Embryonic facial prominence (tissue), 1 donor: ENCODE results near the gene ATXN1.
"Not testable (repeated sequence)": the region's sequence is repeated elsewhere in the genome, so short reads cannot be mapped to it uniquely, and the experiment has no call there.

Experiments
- DNase-seq: peaks from one replicate; pipeline ENCODE4 v3.0.0-alpha.2; 2016; ENCODE audit errors: extremely low spot score

ATXN1 gene

DNA sequence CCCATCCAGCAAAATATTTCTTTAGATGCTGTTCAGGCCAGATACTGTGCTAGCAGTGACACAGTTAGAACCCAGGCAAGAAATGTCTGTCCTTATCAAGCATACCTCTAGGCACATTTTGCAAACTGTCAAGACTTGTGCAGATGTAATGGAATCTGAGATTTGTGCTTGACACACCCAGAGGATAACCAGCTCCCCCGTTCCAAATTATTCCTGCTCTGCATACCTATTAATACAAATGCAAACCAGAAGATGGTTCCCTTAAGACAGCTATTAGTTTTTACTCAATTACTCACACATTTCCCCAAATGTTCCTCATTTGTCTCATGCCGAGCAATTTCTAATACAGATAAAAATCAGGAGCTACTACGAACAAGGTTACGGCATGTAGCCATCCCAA, 40.4 kb downstream of the ATXN1 start:
- DNase-seq: no peak

DNA sequence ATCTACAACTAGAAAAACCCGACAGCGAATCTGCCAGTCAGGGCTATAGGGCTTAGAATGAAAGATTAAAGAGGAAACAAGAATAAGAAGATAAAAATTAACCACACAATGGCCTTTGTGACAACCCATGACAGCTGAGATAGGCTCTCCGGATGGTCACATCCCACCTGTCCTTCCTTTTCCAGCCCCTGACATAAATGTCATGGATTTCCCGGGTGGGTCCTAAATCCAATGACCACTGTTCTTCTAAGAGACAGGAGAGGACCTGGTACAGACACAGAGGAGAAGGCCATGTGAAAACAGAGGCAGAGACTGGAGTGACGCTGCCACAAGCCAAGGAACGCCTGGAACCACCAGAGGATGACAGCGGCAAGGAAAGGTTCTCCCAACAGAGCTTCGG, 41.8 kb downstream of the ATXN1 start:
- DNase-seq: no peak

DNA sequence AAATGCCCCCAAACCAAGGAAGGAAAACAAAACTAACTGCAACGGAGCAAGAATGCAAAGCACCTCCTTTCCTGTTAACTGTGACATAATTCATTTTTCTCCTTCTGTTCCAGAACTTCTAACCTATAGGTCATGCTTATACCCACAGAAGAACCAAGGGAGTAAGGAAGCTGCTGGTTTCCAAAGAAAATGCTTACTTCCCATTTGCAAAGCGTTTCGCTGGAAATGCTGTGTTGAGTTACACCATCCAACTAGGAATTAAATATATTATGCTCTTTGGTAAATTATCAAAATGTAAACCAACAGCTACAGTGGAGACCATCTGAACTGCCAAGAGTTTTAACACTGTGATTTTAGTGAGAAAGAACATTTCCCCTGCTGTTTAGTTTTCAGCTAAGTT, 42.9 kb downstream of the ATXN1 start:
- DNase-seq: no peak

DNA sequence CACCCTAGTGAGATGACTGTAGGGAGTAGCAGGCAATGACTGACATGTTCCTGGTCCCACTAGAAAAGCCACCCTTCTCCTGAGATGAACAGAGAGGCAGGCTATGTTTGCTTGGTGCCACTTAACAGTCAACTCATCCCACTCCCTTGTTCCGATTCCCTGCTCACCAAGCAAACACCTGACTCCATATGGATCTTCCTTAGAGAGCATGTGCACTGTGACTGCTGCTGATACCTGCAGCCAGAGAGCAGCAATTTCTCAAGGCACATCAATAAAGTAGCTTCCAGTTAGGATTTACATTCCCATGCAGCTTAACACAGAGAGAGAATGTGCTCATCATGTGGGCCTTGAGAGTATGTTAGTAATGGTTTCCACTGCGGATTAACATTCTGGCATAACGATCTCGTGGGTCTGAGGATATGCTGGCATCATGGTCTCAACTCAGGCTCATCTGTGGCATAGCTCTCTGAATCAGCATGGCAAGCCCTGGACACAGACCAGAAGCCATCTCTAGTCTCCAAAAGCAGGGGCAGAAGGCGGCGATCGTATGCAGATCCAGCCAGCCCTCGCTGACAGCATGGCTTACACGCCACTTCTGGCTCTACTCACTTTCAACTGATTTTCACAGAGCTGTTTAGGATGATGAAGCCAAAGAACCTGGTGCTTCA, 43.9 kb downstream of the ATXN1 start:
- DNase-seq: no peak

DNA sequence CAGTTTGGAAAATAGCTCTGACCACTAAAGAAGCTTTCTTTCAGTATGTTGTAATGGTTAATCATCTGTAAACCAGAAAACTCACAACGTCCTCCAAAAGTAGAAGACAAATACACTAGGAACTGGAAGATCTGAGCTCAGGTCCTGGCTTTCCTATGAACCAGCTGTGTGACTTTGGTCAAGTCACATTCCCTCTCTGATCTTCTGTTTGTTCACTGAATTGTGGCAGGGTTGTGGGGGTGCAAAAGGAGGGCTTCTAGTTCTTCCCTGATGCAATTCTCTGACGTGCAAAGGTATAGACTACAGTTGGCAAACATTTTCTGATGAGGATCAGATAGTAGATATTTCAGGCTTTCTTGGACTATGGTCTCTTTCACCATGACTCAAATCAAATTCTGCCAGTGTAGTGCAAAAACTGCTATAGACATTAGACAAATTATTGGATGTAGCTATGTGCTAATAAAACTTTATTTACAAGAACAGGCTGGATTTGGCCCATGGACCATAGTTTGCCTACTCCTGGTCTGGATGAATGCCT, 44.9 kb downstream of the ATXN1 start:
- DNase-seq: no peak

DNA sequence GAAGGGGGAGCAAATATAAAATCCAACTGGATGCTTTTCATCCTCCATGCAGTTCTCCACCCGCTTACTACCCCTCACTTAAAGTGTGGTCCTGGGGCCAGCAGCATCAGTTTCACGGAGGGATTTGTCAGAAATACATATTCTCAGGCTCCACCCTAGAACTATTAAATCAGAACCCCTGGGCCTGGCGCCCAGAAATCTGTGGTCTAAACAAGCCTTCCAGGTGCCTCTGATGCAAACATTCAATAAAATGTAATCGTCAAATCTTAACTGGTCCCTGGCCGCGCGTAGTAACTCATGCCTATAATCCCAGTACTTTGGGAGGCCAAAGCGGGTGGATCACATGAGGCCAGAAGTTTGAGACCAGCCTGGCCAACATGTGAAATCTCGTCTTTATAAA, 47.7 kb downstream of the ATXN1 start:
- DNase-seq: no peak

DNA sequence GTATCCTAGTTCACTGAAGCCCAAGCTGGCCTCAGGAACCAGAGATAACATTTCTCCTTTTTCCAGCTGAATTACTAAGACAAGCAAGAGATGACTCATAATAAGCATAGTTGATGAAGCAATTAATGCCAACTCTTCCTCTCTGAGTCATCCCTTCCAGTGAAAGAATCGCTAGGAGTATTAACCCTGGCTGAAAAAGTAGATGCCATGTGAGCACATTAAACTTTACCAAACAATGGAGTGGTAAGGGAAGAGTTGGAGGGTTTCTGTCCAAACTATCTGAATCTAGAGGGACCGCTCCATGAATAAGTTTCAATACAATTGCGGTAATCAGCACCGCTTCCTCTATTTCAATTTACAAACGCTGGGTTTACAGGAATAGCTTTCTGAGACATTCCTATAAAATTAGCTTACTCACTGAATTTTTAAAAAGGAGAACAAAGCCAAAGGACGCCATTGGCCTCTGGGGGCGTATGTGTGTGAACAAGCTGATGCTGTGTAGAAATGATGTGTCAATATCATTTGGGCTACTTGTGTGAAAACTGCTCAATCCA, 48.3 kb downstream of the ATXN1 start:
- DNase-seq: no peak

DNA sequence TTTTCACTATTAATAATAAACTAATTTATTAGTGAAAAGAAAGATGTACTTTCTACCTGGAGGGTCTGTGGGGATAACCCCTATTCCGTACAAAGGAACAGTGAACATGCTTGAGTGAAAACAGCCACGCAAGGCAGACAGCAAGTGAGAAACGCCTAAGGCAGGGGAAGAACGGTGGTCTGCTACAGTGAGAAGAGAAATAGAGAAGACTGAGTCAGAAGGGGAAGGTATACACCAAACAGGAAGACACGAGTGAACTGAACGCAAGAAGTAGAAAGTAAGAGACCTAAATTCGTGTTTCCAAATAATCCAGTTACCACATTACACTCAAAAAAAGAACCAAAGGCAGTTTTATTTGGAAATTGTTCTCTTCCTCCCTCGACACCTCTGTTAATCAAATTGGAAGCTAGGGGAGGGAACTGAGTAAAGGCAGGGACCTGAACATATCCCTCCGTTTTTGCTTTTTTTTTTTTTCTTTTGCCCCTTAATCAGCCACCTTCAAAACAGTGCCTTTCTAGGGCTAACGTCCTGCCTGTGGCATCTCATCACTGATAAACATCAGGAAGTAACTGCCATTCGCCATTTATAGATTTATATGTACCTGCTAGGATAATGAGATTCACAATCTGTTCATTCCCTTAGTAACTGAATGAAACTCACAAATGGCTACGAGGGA, 48.9 kb downstream of the ATXN1 start:
- DNase-seq: no peak

DNA sequence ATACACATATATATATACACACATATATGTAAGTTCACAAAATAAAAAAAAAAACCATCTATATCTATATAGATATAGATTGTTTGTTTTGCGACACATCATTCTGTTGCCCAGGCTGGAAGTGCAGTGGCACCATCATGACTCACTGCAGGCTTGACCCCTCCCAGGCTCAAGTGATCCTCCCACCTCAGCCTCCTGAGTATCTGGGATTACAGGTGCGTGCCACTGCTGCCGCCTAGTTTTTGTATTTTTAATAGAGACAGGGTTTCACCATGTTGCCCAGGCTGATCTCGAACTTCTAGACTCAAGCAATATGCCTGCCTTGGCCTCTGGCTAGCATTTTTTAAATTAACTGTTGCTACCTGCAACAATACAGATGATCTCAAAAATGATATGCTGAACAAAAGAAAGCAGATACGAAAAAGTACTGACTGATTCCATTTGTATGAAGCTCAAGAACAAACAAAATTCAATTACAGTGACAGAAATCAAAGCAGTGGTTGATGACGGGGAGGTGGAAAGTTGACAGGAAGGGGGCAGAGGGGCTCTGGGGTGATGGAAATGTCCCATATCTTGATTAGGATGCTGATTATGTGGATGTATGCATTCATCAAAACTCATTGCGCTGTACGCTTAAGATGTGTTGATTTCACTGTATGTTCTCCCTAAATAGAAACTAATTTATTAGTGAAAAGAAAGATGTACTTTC, 49.6 kb downstream of the ATXN1 start:
- DNase-seq: no peak

DNA sequence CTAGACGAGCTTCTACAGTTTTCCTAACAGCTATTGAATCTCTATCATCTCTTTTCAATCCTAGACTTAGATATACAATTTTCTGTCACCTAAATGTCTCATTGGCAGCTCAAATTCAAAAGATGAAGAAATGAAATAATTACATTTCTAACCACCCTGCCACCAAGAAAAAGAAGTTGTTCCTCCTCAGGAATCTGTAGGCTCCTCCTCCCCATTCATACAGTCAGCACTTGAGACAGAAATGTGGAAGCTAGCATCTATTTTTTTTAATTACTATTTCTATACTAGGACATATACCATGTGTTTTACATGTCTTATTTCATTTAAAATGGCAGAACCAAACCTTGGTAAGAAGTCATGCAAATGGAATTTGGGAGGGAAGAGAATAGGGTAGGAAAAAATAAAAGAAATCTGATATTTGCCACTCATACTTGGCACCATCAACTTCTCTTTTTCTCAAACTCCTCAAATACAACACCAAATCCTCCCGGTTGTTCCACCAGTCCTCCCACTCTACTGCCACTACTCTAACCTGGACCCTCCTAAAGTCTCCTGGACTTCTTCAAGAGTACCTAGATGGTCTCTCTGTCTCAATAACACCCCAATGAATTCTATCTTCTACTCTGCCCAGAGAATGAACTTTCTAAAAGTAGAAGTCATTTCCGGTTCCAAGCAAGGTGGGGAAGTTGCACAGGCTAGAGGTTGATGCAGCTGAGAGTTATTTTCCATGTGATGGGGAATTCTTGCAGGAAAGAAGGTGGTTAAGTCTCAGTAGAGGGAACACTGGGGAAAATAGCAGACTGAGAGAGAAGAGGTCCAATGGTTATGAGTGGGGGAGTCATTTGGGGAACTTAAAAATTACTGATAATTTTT, 54.1 kb downstream of the ATXN1 start:
- no peak for DNase-seq

DNA sequence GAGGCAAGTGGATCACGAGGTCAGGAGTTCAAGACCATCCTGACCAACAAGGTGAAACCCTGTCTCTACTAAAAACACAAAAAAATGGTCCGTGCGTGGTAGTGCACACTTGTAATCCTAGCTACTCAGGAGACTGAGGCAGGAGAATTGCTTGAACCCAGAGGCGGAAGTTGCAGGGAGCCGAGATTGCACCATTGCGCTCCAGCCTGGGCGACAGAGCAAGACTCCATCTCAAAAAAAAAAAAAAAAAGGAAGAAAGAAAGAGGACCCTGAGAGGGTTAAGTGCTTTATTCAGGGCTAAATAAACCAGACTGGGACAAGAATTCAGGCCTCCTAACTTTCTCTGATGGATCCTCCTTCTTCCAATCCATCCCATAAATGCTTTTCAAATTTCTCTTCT, 54.8 kb downstream of the ATXN1 start:
- not testable (repeated sequence) for DNase-seq

DNA sequence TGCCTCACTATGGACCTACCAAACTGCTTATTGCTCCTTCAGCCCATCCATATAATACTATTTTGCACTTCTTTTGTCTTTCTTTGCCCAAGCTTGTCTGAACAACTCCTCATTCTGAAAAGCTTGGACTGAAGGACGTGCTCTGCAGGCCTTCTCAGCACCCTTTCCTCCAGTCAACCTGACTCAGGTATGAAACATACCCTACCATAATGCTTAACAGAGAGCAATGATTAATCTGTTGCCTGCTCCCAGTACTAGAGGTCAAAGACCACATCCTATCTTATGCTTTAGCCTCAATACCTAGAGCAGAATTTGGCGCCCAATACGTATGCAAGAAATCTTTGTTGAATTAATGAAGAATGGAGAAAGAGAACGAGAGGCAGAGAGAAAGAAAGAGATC, 55.2 kb downstream of the ATXN1 start:
- no peak for DNase-seq

DNA sequence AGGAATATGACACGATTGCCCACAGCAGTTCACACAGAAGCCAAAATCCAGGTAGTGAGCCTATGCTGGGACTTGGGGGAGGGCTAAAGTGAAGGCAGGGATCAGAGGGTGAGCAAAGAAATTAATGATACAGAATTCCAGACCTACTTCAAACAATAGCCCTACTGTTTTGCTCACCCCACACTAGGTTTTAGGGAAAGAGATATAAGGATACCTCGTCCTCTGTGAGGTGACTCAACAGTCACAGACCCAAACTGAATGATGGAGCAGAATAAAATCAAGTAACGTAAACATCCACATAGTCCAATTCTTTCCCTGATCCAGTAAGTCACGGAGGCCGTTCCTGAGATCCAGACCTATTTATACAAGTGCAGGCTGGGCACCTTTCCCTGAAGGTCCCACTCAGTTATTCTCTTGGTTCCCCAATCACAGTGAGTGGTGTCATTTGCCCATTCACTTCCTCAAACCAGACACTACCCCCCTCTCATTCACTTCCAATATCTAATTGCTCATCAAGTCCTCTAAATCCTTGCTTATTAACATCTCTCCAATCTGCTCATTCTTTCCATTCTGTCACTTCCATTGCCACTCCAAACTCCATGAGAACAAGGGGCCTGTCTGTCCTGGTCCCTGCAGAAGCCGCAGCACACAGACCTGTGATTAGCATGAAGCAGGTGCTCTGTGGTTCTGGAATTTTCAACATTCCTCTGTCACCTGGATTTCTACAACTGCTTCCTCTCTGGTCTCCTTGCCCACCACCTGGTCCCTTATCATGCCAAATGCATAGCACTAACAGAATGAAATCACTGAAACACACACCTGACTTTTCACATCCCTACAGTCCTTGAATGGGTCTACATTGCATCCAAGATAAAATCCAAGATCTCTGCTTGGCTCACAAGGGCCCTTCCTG, 55.9 kb downstream of the ATXN1 start:
- DNase-seq: no peak

DNA sequence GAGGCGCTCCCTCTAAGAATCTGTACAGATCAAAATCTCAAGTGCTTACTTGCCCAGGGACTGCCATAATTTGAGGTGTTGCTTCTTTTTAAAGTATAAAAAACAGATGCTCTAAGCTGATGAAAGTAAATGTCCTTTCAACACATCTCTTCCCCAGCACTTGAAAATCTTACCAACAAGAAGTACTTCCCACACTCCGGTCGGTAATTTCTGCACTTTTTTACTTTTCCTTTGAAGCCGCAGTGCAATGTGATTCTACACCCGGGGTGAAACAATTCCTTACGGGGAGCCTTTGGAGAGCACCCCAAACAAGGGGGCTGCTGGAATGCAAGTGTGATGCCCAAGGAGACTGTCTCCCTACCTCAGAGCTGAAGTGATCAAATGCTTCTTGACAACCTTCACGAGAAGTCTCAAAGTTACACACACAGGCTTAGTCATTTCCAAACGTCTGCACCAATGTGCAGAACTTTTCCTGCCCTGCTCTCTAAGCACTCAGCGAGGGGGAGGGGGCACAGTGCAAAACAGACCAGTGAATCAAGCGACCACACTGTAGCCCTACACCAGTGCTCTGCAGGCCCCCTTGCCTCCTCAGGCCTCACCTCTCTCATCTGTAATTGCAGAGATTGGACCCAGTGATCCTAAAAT, 56.7 kb downstream of the ATXN1 start:
- DNase-seq: no peak

DNA sequence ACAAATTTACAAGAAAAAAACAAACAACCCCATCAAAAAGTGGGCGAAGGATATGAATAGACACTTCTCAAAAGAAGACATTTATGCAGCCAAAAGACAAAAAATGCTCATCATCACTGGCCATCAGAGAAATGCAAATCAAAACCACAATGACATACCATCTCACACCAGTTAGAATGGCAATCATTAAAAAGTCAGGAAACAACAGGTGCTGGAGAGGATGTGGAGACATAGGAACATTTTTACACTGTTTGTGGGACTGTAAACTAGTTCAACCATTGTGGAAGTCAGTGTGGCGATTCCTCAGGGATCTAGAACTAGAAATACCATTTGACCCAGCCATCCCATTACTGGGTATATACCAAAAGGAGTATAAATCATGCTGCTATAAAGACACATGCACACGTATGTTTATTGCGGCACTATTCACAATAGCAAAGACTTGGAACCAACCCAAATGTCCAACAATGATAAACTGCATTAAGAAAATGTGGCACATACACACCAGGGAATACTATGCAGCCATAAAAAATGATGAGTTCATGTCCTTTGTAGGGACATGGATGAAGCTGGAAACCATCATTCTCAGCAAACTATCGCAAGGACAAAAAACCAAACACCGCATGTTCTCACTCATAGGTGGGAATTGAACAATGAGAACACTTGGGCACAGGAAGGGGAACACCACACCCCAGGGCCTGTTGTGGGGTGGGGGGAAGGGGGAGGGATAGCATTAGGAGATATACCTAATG, 58.5 kb downstream of the ATXN1 start:
- DNase-seq: not testable (repeated sequence)

DNA sequence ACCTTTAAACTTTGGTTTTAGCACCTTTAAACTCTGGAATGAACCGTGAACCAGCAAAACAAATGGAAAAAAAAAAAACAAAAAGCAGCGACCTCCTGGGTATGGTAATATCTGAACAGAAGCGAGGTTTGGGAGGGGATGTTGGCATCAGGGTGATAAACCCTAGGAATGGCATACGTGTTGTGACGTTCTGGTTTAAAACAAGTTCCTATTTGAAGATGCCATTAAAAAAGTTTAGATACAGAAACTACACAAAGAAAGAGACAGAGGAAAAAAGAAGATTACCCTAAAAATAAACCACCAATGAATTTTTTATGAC, 60.4 kb downstream of the ATXN1 start:
- no peak for DNase-seq

DNA sequence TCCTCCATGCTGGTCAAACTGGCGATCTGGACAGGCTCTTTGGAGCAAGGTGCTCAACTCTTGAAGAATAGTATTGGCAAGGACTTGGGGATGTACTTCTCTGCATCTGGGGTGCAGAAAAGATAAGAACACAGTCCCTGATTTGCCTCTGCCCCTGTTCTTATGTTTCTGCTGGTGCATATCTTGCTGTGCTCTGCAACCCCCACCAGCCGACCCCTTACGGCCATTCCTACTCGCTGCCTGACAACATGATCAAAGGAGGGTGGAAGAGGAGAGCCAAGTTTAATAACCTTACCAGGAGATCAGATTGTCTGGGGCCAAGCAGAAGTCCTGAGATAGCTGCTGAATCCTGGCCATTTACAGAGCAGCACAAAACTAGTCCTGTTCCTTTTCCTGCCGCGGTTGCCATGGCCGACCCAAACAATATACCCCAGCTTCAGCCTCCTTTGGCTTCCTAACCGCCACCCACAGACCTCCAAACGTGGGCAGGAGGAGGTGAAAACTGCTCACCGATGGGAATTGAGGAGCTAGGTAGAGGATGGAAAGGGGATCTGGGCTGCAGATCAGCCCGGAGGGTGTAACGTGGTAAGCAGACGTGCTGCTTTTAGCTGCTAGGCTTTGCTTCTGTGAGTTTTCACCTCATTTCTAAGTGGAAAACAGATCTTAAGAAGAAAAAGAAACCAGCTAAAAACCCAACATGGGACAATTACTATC, 60.9 kb downstream of the ATXN1 start:
- DNase-seq: no peak

DNA sequence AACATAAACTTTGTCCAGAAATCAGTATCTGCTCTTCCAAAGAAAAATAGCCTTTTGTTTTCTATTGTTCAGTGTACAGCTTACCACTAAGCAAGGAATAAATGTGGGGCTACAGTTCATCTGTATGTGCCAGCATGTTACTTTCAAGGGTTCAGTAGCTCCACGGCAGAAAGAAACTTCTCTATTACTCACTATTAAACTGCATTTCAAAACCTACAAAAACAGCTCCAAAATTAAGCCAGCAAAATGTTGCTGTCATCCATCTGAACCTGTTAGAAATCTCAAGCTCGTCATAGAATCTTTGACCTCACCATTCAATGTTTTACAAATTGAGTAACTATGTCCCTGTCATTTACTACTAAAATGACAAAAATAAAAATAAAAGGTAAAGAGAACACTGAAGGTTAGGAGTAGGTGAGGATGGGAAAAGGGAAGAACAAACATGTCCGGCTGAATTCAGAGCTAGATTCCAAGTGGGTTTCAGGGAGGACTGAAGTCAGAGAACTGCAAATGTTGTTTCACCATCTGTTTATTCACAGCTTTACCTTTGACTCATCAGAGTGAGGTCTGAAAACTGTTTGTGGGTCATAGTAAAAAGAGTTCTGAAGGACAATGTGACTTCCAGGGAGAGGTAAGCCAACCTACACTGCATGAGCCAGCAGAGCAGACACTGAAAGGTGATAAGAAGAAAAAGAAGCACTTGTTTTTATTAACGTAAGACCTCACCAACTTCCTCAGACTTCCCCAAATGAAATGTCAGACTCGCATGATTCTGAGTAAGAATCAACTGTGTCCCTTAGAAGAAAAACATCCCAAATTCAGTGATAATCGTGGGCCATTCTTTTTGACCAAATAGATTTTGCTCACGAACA, 62.0 kb downstream of the ATXN1 start:
- DNase-seq: no peak
